Measurements from ENCODE around the gene SEMA5B. TPM values are rescaled to one million over a fixed set of nuclear protein-coding genes. Genes with fewer than 3 reads are reported as not detected.

Gene SEMA5B
- polyA plus RNA-seq, 1 of the 3 experiments (the other 2 are of a cell fraction): 0.43 TPM

- TF ChIP-seq RCOR1 (IDR thresholded peaks at IDR 0.05; ENCODE audit: low read length) (no peak), POLR2AphosphoS5 (IDR thresholded peaks at IDR 0.05; ENCODE audit: low read depth, low read length) (no peak), ELF1 (IDR thresholded peaks at IDR 0.05) (no peak), EP300 (IDR thresholded peaks at IDR 0.05; ENCODE audit: borderline replicate concordance in 1 of 2, low read depth in 1 of 2, low read length in 1 of 2) (no peak), RFX5 (IDR thresholded peaks at IDR 0.05; ENCODE audit: low read length) (no peak)
Measured at GRCh38 chr3:123050666-123051065, 23.1 kb upstream of the SEMA5B start (continued).

- WGBS (ENCODE audit: low lambda C conversion rate): 71% methylated on average over 12 of the region's 13 CpGs
- ChIA-PET CTCF (interaction anchor here (0.8 to 12.3 kb wide), 6 partner anchors 12 to 105 kb away, joined by 3 to 84 read pairs (median 4); partner anchors contain the start of genes PDIA5 and SEMA5B), POLR2A (no interaction called here)
- Histone ChIP-seq H3K4me1 (ENCODE audit: control insufficient read depth in 1 of 2, insufficient read depth in 2 of 2, low read depth in 1 of 2, low read length in 1 of 2) (peaks cover 10 to 29% of the 10 kb centered on the region in 2 experiments; a peak in 2 of 4 replicates), H3K27me3 (ENCODE audit: insufficient read depth) (no peaks in the 10 kb centered on the region), H3K9me2 (no peaks in the 10 kb centered on the region), H4K20me1 (ENCODE audit: insufficient read depth) (no peaks in the 10 kb centered on the region), H3K4me3 (ENCODE audit: low read depth in 2 of 2, low read length in 1 of 2) (no peak overlapping the region), H3K4me2 (no peak overlapping the region), H3K9me3 (no peaks in the 10 kb centered on the region), H2AFZ (ENCODE audit: low read depth) (no peak overlapping the region), H3K79me2 (ENCODE audit: insufficient read depth) (no peaks in the 10 kb centered on the region), H3K27ac (ENCODE audit: low read depth in 2 of 2, low read length in 1 of 2) (peak overlapping the region in 1 of 2 experiments; percentile 78; a peak in 2 of 4 replicates), H3K36me3 (replicated peaks in 1 of 2; ENCODE audit: control insufficient read depth in 1 of 2, insufficient read depth in 2 of 2, low read length in 1 of 2) (no peaks in the 10 kb centered on the region), H3F3A (replicated peaks; ENCODE audit: insufficient read depth) (no peaks in the 10 kb centered on the region), H3K9ac (no peak overlapping the region)
- peak; percentile 48 for DNase-seq
- TF ChIP-seq FOXJ3 (CRISPR knock-in tag; IDR thresholded peaks at IDR 0.05) (no peak), RAD21 (IDR thresholded peaks at IDR 0.05; ENCODE audit: low read length) (peak; percentile 27; the same call in 1 of the 2 replicates), JUND (IDR thresholded peaks at IDR 0.05) (no peak), GATA2 (CRISPR knock-in tag; IDR thresholded peaks at IDR 0.05) (peak; percentile 81), RCOR1 (IDR thresholded peaks at IDR 0.05; ENCODE audit: low read length) (peak; percentile 91), MXI1 (IDR thresholded peaks at IDR 0.05; ENCODE audit: low read depth, low read length) (peak; percentile 65; the same call in 1 of the 2 replicates), NRF1 (IDR thresholded peaks at IDR 0.05; ENCODE audit: low read depth, low read length) (no peak), EP300 (IDR thresholded peaks at IDR 0.05; ENCODE audit: borderline replicate concordance in 1 of 2, low read depth in 1 of 2, low read length in 1 of 2) (peak in 1 of 2 experiments; percentile 74; a peak in 2 of 4 replicates)
Measured at GRCh38 chr3:123048480-123049237, 21.1 kb upstream of the SEMA5B start.

- 81% methylated on average over 3 of the region's 3 CpGs for whole genome bisulfite sequencing (ENCODE audit: low lambda C conversion rate)
- no peak for DNase-seq
- H3K79me2 ChIP-seq (ENCODE audit: insufficient read depth): no peaks in the 10 kb centered on the region
- H3K27ac ChIP-seq (ENCODE audit: low read depth in 2 of 2, low read length in 1 of 2): no peak overlapping the region
- no peaks in the 10 kb centered on the region for H3K27me3 ChIP-seq (ENCODE audit: insufficient read depth)
- H3K4me1 ChIP-seq (ENCODE audit: control insufficient read depth in 1 of 2, insufficient read depth in 2 of 2, low read depth in 1 of 2, low read length in 1 of 2): peaks cover 10 to 33% of the 10 kb centered on the region in 2 experiments; a peak in 2 of 4 replicates
- POLR2A ChIA-PET: no interaction called here
- no peaks in the 10 kb centered on the region for H3F3A ChIP-seq (replicated peaks; ENCODE audit: insufficient read depth)
- no peak overlapping the region for H3K4me2 ChIP-seq
- H4K20me1 ChIP-seq (ENCODE audit: insufficient read depth): no peaks in the 10 kb centered on the region
- H3K36me3 ChIP-seq (replicated peaks in 1 of 2; ENCODE audit: control insufficient read depth in 1 of 2, insufficient read depth in 2 of 2, low read length in 1 of 2): no peaks in the 10 kb centered on the region
- no peaks in the 10 kb centered on the region for H3K9me2 ChIP-seq
- H3K9me3 ChIP-seq: no peaks in the 10 kb centered on the region
- no peak overlapping the region for H3K4me3 ChIP-seq (ENCODE audit: low read depth in 2 of 2, low read length in 1 of 2)
- H3K9ac ChIP-seq: no peak overlapping the region
- no peak overlapping the region for H2AFZ ChIP-seq (ENCODE audit: low read depth)
- 0 out of 2 replicates have a peak, but pooled peaks have one; percentile 3 for TF ChIP-seq GATA2 (CRISPR knock-in tag; IDR thresholded peaks at IDR 0.05)
- TF ChIP-seq RXRA (IDR thresholded peaks at IDR 0.05; ENCODE audit: borderline replicate concordance, low read depth): no peak
- CTCF ChIA-PET: interaction anchor here (1.0 to 12.3 kb wide), 2 partner anchors 17 kb away, joined by 3 to 84 read pairs; partner anchors contain the start of gene SEMA5B
Measured at GRCh38 chr3:123047062-123047319, 19.4 kb upstream of the SEMA5B start.
